SK-N-SH (cell line): ENCODE data around the gene PDE4B.

Experiments used
- CTCF ChIP-seq: fragments of 200-600 bp; sonication (generic); IDR thresholded peaks from 2 replicates; pipeline ENCODE4 v1.6.1; 2017; ENCODE audit warnings: antibody characterized with exemption, mild to moderate bottlenecking, moderate library complexity
- EP300 ChIP-seq, 2 experiments: IDR thresholded peaks; 2 replicates each; pipeline versions ENCODE4 v1.4.0 to v1.6.1; 2012; ENCODE audit warnings: borderline replicate concordance in 1 of 2, low read depth in 1 of 2, low read length in 1 of 2
- EZH2phosphoT487 ChIP-seq: fragments of 200-600 bp; sonication (generic); IDR thresholded peaks from 2 replicates; pipeline ENCODE4 v1.6.1; 2017; ENCODE audit warnings: low read depth, mixed run types, mild to moderate bottlenecking, antibody characterized with exemption, moderate library complexity, borderline replicate concordance
- GABPA ChIP-seq: IDR thresholded peaks from 2 replicates; pipeline ENCODE4 v1.4.0; 2012; ENCODE audit warnings: low read depth, mild to moderate bottlenecking
- GATA2 ChIP-seq: sonication (generic); formaldehyde crosslinking; IDR thresholded peaks from 2 replicates; pipeline ENCODE4 v1.5.0; 2020; ENCODE audit warnings: mild to moderate bottlenecking, missing genetic modification reagents
- MAX ChIP-seq: IDR thresholded peaks from 2 replicates; pipeline ENCODE4 v1.4.0; 2012; ENCODE audit warnings: low read depth
- POLR2AphosphoS5 ChIP-seq: IDR thresholded peaks from 2 replicates; pipeline ENCODE4 v1.6.1; 2012; ENCODE audit warnings: low read depth, low read length
- RAD21 ChIP-seq: IDR thresholded peaks from 2 replicates; pipeline ENCODE4 v1.6.1; 2012; ENCODE audit warnings: mild to moderate bottlenecking, low read length
- SIN3A ChIP-seq: IDR thresholded peaks from 2 replicates; pipeline ENCODE4 v1.6.1; 2012; ENCODE audit warnings: low read depth, mild to moderate bottlenecking, low read length, moderate library complexity, borderline replicate concordance

GRCh38 chr1:65881067-65881594 lies 88.4 kb downstream of the PDE4B start:
- no peak for TF ChIP-seq CTCF
- no peak for TF ChIP-seq MAX
- TF ChIP-seq RAD21, result no peak
- TF ChIP-seq POLR2AphosphoS5, result no peak
- TF ChIP-seq GATA2 (CRISPR knock-in tag), result no peak
- no peak for TF ChIP-seq EZH2phosphoT487
- no peak for TF ChIP-seq EP300 (IDR thresholded peaks at IDR 0.05; ENCODE audit: borderline replicate concordance in 1 of 2, low read depth in 1 of 2, low read length in 1 of 2)
- TF ChIP-seq SIN3A, result no peak
- no peak for TF ChIP-seq GABPA
